H9 (cell line): Measurements from ENCODE around the gene PDE7B. TPM values are rescaled to one million over a fixed set of nuclear protein-coding genes. Genes with fewer than 3 reads are reported as not detected.

Experiments
- DNase-seq: peaks from one replicate; pipeline ENCODE4 v3.0.0-alpha.2; 2017
- H2AFZ ChIP-seq: one replicate; pipeline ENCODE4 v1.6.1; 2013; ENCODE audit warnings: mild to moderate bottlenecking, low read length, control low read depth, moderate library complexity
- H2AK5ac ChIP-seq: 2 replicates; pipeline ENCODE4 v1.6.1; 2013; ENCODE audit warnings: low read length, control low read depth, mixed read lengths; ENCODE audit not compliant: insufficient read length
- H2BK120ac ChIP-seq: one replicate; pipeline ENCODE4 v1.6.1; 2013; ENCODE audit warnings: low read depth, mild to moderate bottlenecking, low read length, control low read depth, inconsistent platforms; ENCODE audit not compliant: poor library complexity, severe bottlenecking
- H2BK12ac ChIP-seq: 2 replicates; pipeline ENCODE4 v1.6.1; 2013; ENCODE audit warnings: low read length, control low read depth, mixed read lengths, low read depth; ENCODE audit not compliant: insufficient read length
- H2BK15ac ChIP-seq: 2 replicates; pipeline ENCODE4 v1.6.1; 2013; ENCODE audit warnings: low read depth, low read length, control low read depth
- H2BK20ac ChIP-seq: one replicate; pipeline ENCODE4 v1.6.1; 2013; ENCODE audit warnings: low read depth, mild to moderate bottlenecking, low read length, control low read depth, inconsistent platforms; ENCODE audit not compliant: poor library complexity, severe bottlenecking
- H2BK5ac ChIP-seq: 2 replicates; pipeline ENCODE4 v1.6.1; 2013; ENCODE audit warnings: low read length, control low read depth, mixed read lengths; ENCODE audit not compliant: insufficient read length
- H3K14ac ChIP-seq: 2 replicates; pipeline ENCODE4 v1.6.1; 2013; ENCODE audit warnings: low read length, control low read depth; ENCODE audit not compliant: insufficient read depth
- H3K18ac ChIP-seq: 2 replicates; pipeline ENCODE4 v1.6.1; 2013; ENCODE audit warnings: low read depth, mild to moderate bottlenecking, mixed read lengths, low read length, control low read depth; ENCODE audit not compliant: insufficient read length
- H3K23ac ChIP-seq: 2 replicates; pipeline ENCODE4 v1.6.1; 2013; ENCODE audit warnings: low read length, control low read depth, mixed read lengths, low read depth; ENCODE audit not compliant: insufficient read length
- H3K23me2 ChIP-seq: 2 replicates; pipeline ENCODE4 v1.6.1; 2013; ENCODE audit warnings: low read depth, mild to moderate bottlenecking, mixed read lengths, low read length, control low read depth; ENCODE audit not compliant: insufficient read length, poor library complexity, severe bottlenecking
- H3K27ac ChIP-seq: 2 replicates; pipeline ENCODE4 v1.5.1; 2013; ENCODE audit warnings: low read length, control low read depth, mixed read lengths, low read depth; ENCODE audit not compliant: insufficient read length
- H3K27me3 ChIP-seq: 2 replicates; pipeline ENCODE4 v1.6.1; 2013; ENCODE audit warnings: low read length, control low read depth, inconsistent platforms; ENCODE audit not compliant: insufficient read depth
- H3K4ac ChIP-seq: 2 replicates; pipeline ENCODE4 v1.6.1; 2013; ENCODE audit warnings: low read depth, mild to moderate bottlenecking, control low read depth, inconsistent platforms, low read length, moderate library complexity
- H3K4me1 ChIP-seq: 2 replicates; pipeline ENCODE4 v1.6.1; 2013; ENCODE audit warnings: low read length, control low read depth, inconsistent platforms; ENCODE audit not compliant: insufficient read depth
- H3K4me2 ChIP-seq: 2 replicates; pipeline ENCODE4 v1.6.1; 2013; ENCODE audit warnings: low read length, control low read depth, mixed read lengths; ENCODE audit not compliant: insufficient read length, insufficient read depth
- H3K56ac ChIP-seq: 2 replicates; pipeline ENCODE4 v1.6.1; 2013; ENCODE audit warnings: low read depth, mild to moderate bottlenecking, mixed read lengths, low read length, control low read depth; ENCODE audit not compliant: insufficient read length
- H3K79me1 ChIP-seq: 2 replicates; pipeline ENCODE4 v1.6.1; 2013; ENCODE audit warnings: low read depth, mild to moderate bottlenecking, moderate library complexity, low read length, control low read depth, inconsistent platforms; ENCODE audit not compliant: insufficient read depth, poor library complexity, severe bottlenecking
- H3K79me2 ChIP-seq: 2 replicates; pipeline ENCODE4 v1.6.1; 2013; ENCODE audit warnings: low read length, control low read depth, inconsistent platforms; ENCODE audit not compliant: insufficient read depth
- H3K9ac ChIP-seq: 2 replicates; pipeline ENCODE4 v1.6.1; 2013; ENCODE audit warnings: low read length, control low read depth, mixed read lengths; ENCODE audit not compliant: insufficient read length; ENCODE audit errors: extremely low read depth
- H3K9me3 ChIP-seq: one replicate; pipeline ENCODE4 v1.6.1; 2013; ENCODE audit warnings: low read depth, low read length, inconsistent platforms; ENCODE audit not compliant: control insufficient read depth
- H3T11ph ChIP-seq: one replicate; pipeline ENCODE4 v1.6.1; 2013; ENCODE audit warnings: mild to moderate bottlenecking, low read length, control low read depth, inconsistent platforms
- H4K20me1 ChIP-seq: one replicate; pipeline ENCODE4 v1.6.1; 2013; ENCODE audit not compliant: control insufficient read depth, insufficient read length, insufficient read depth
- H4K5ac ChIP-seq: 2 replicates; pipeline ENCODE4 v1.6.1; 2013; ENCODE audit warnings: low read depth, mild to moderate bottlenecking, mixed read lengths, low read length, control low read depth; ENCODE audit not compliant: insufficient read length
- H4K8ac ChIP-seq: replicated peaks from 2 replicates; pipeline ENCODE4 v1.6.1; 2013; ENCODE audit warnings: low read length, control low read depth, mixed read lengths, low read depth; ENCODE audit not compliant: insufficient read length
- H4K91ac ChIP-seq: 2 replicates; pipeline ENCODE4 v1.6.1; 2013; ENCODE audit warnings: low read depth, mild to moderate bottlenecking, moderate library complexity, mixed read lengths, low read length, control low read depth; ENCODE audit not compliant: insufficient read length
- H3K27ac Mint-ChIP-seq, 3 experiments: 2 replicates in 2 of 3; 3 replicates in 1 of 3; pipeline ENCODE4 v1.8.0; 2020 to 2021; ENCODE audit warnings: mixed read lengths in 3 of 3, mild to moderate bottlenecking in 1 of 3, moderate library complexity in 1 of 3
- H3K27me3 Mint-ChIP-seq: 2 replicates; pipeline ENCODE4 v1.8.0; 2021; ENCODE audit warnings: low read depth, mild to moderate bottlenecking, moderate library complexity, mixed read lengths
- H3K36me3 Mint-ChIP-seq, 3 experiments: 2 replicates in 2 of 3; 3 replicates in 1 of 3; pipeline ENCODE4 v1.8.0; 2020 to 2021; ENCODE audit warnings: low read depth in 3 of 3, mixed read lengths in 3 of 3; ENCODE audit not compliant: insufficient read depth in 1 of 3
- H3K4me1 Mint-ChIP-seq, 2 experiments: 2 replicates each; pipeline ENCODE4 v1.8.0; 2020; ENCODE audit warnings: mixed read lengths in 2 of 2
- H3K4me3 Mint-ChIP-seq, 2 experiments: 2 replicates in 1 of 2; 3 replicates in 1 of 2; pipeline ENCODE4 v1.8.0; 2020 to 2021; ENCODE audit warnings: mild to moderate bottlenecking in 2 of 2, mixed read lengths in 2 of 2, moderate library complexity in 1 of 2
- H3K9me3 Mint-ChIP-seq, 2 experiments: 2 replicates in 1 of 2; 3 replicates in 1 of 2; pipeline ENCODE4 v1.8.0; 2020; ENCODE audit warnings: mild to moderate bottlenecking in 2 of 2, mixed read lengths in 2 of 2, moderate library complexity in 1 of 2
- WGBS: extraction: QIAGEN DNeasy Blood & Tissue Kit; methylation state at CpG from one replicate; pipeline ENCODE4 v1.1.7; 2013; ENCODE audit warnings: missing lambda C conversion rate, low lambda C conversion rate, mixed read lengths; ENCODE audit not compliant: insufficient read length; ENCODE audit errors: extremely low coverage; 5-methylcytosine and 5-hydroxymethylcytosine counted together
- total RNA-seq: library from RNA; stranded (reverse); gene quantifications from 2 replicates; pipeline ENCODE4 v1.2.1, GENCODE V29; 2021
- TF ChIP-seq, protein P1 (sequence below): fragments of 200-600 bp; sonication (generic); conservative IDR thresholded peaks from 3 replicates; pipeline ENCODE4 v1.8.0; 2021; ENCODE audit warnings: antibody characterized with exemption, mild to moderate bottlenecking

Gene PDE7B
- total RNA-seq, 1 experiment from 2014 or later = not detected

DNA sequence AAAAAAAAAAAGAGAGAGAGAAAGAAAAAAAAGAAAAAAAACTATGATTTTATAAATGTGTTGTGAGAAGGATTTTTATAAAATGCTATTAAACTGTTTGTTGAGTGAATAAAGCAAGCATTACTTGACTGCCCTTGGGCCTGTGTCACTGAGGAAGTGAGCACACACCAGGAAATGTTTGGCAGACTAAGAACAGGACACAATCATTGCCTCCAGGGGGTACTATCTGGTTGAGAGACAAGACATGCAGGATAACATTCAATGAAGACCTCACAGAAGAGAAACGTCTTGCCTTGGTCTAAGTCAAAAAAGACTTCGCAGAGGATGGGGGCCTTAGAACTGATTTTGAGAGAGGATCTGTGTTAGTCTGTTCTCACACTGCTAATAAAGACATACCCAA, 358.0 kb downstream of the PDE7B start:
- no peak overlapping the region for H3K4me2 ChIP-seq
- no peak for DNase-seq
- H4K20me1 ChIP-seq = no peaks in the 10 kb centered on the region
- H3K56ac ChIP-seq = no peak overlapping the region
- H3T11ph ChIP-seq = no peak overlapping the region
- H3K9me3 ChIP-seq = no peaks in the 10 kb centered on the region
- no peak overlapping the region for H3K23ac ChIP-seq
- WGBS = no CpG with 5 or more reads among the region's 2 CpGs
- H2BK15ac ChIP-seq = no peak overlapping the region
- Mint-ChIP-seq H3K4me3 (no peak overlapping the region), H3K4me1 (peaks cover 0 to 3% of the 10 kb centered on the region in 2 experiments; a peak in 2 of 4 replicates), H3K36me3 (no peaks in the 10 kb centered on the region), H3K27me3 (no peaks in the 10 kb centered on the region), H3K27ac (no peak overlapping the region), H3K9me3 (no peaks in the 10 kb centered on the region)
- H3K4ac ChIP-seq = no peak overlapping the region
- H2BK5ac ChIP-seq = no peak overlapping the region
- no peak overlapping the region for H4K91ac ChIP-seq
- H3K14ac ChIP-seq = no peak overlapping the region
- no peak overlapping the region for H3K18ac ChIP-seq
- TF ChIP-seq, protein P1, sequence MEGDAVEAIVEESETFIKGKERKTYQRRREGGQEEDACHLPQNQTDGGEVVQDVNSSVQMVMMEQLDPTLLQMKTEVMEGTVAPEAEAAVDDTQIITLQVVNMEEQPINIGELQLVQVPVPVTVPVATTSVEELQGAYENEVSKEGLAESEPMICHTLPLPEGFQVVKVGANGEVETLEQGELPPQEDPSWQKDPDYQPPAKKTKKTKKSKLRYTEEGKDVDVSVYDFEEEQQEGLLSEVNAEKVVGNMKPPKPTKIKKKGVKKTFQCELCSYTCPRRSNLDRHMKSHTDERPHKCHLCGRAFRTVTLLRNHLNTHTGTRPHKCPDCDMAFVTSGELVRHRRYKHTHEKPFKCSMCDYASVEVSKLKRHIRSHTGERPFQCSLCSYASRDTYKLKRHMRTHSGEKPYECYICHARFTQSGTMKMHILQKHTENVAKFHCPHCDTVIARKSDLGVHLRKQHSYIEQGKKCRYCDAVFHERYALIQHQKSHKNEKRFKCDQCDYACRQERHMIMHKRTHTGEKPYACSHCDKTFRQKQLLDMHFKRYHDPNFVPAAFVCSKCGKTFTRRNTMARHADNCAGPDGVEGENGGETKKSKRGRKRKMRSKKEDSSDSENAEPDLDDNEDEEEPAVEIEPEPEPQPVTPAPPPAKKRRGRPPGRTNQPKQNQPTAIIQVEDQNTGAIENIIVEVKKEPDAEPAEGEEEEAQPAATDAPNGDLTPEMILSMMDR = no peak
- no peak overlapping the region for H4K8ac ChIP-seq
- no peak overlapping the region for H3K9ac ChIP-seq
- no peaks in the 10 kb centered on the region for H3K79me2 ChIP-seq
- H2BK12ac ChIP-seq = no peak overlapping the region
- no peaks in the 10 kb centered on the region for H3K27me3 ChIP-seq
- no peak overlapping the region for H2AFZ ChIP-seq
- H3K4me1 ChIP-seq = no peaks in the 10 kb centered on the region
- H2BK20ac ChIP-seq = no peak overlapping the region
- no peaks in the 10 kb centered on the region for H3K79me1 ChIP-seq
- H2BK120ac ChIP-seq = no peak overlapping the region
- no peak overlapping the region for H3K27ac ChIP-seq
- no peaks in the 10 kb centered on the region for H3K23me2 ChIP-seq
- no peak overlapping the region for H2AK5ac ChIP-seq
- no peak overlapping the region for H4K5ac ChIP-seq
